HG02642 (cell line): ENCODE results near the gene PIERCE2.
"Not testable (repeated sequence)": the region's sequence is repeated elsewhere in the genome, so short reads cannot be mapped to it uniquely, and the experiment has no call there.

Experiments used
- ATAC-seq: cut with Tn5 transposase; IDR thresholded peaks from one replicate; pipeline ENCODE4 v1.9.1; 2021; ENCODE audit warnings: mild to moderate bottlenecking; ENCODE audit not compliant: unreplicated experiment, poor library complexity

The PIERCE2 gene

GRCh38 chr15:55420171-55420866 lies 12.0 kb downstream of the PIERCE2 start:
- no peak for ATAC-seq

- no peak for ATAC-seq
Observed at GRCh38 chr15:55422089-55422488, 13.8 kb downstream of the PIERCE2 start.

GRCh38 chr15:55434989-55435825 lies 26.9 kb downstream of the PIERCE2 start:
- peak; percentile 80 for ATAC-seq

GRCh38 chr15:55443141-55443540 lies 34.8 kb downstream of the PIERCE2 start:
- ATAC-seq, result not testable (repeated sequence)

GRCh38 chr15:55445936-55446335 lies 37.6 kb downstream of the PIERCE2 start:
- not testable (repeated sequence) for ATAC-seq

- ATAC-seq, result not testable (repeated sequence)
Observed at GRCh38 chr15:55446379-55447029, 38.2 kb downstream of the PIERCE2 start.

- not testable (repeated sequence) for ATAC-seq
Observed at GRCh38 chr15:55447030-55447394, 38.7 kb downstream of the PIERCE2 start.

GRCh38 chr15:55457401-55458022 lies 49.2 kb downstream of the PIERCE2 start:
- no peak for ATAC-seq

- ATAC-seq, result no peak
Observed at GRCh38 chr15:55461447-55461846, 53.2 kb downstream of the PIERCE2 start.

- ATAC-seq, result no peak
Observed at GRCh38 chr15:55468321-55468720, 60.0 kb downstream of the PIERCE2 start.
